Tibial nerve (tissue), 4 donors: ENCODE results near the gene KLHL14.

Source experiments
- EP300 ChIP-seq, 2 donors: sonication (generic); formaldehyde crosslinking; IDR thresholded peaks; one replicate each; pipeline ENCODE4 v1.6.1; 2017; ENCODE audit warnings: antibody characterized with exemption in 2 of 2, mild to moderate bottlenecking in 1 of 2
- POLR2A ChIP-seq, 2 donors: fragments of 450-650 bp; IDR thresholded peaks; one replicate each; pipeline ENCODE4 v1.6.1; 2017; ENCODE audit warnings: antibody characterized with exemption in 2 of 2, mild to moderate bottlenecking in 2 of 2, moderate library complexity in 2 of 2
- TF ChIP-seq, protein P1 (sequence below), 5 experiments: fragments of 200-600 bp in 3 of 5; fragments of 450-650 bp in 2 of 5; sonication (generic) in 3 of 5; IDR thresholded peaks; one replicate each; pipeline ENCODE4 v1.5.1; 2016 to 2019; ENCODE audit warnings: antibody characterized with exemption in 5 of 5, mild to moderate bottlenecking in 3 of 5, moderate library complexity in 2 of 5

DNA sequence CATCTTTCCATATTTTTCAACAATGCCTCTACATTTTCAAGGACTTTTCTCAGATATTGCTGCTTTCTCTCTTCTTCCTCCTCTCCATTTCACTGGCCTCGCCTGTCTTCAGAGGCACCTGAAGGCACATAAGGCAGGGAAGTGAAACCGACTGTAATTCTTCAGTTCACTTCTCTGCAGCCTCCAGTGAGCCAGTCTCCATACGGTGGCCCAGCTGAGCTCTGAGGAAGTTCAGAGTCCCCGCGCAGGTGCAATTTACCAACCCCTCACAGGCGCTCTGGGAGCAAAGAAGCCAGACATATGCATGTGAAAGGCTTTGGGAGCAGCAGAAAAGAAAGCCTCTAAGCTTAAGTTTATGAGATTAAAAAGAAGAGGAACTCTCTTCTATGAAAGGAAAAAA, 12.4 kb downstream of the KLHL14 start:
- TF ChIP-seq, protein P1, sequence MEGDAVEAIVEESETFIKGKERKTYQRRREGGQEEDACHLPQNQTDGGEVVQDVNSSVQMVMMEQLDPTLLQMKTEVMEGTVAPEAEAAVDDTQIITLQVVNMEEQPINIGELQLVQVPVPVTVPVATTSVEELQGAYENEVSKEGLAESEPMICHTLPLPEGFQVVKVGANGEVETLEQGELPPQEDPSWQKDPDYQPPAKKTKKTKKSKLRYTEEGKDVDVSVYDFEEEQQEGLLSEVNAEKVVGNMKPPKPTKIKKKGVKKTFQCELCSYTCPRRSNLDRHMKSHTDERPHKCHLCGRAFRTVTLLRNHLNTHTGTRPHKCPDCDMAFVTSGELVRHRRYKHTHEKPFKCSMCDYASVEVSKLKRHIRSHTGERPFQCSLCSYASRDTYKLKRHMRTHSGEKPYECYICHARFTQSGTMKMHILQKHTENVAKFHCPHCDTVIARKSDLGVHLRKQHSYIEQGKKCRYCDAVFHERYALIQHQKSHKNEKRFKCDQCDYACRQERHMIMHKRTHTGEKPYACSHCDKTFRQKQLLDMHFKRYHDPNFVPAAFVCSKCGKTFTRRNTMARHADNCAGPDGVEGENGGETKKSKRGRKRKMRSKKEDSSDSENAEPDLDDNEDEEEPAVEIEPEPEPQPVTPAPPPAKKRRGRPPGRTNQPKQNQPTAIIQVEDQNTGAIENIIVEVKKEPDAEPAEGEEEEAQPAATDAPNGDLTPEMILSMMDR (IDR thresholded peaks at IDR 0.05) = no peak
- TF ChIP-seq POLR2A (IDR thresholded peaks at IDR 0.05) (no peak), EP300 (IDR thresholded peaks at IDR 0.05) (no peak)
